SK-N-SH treated with all-trans-retinoic acid at 6 μM for 48 hours (cell line): Measurements from ENCODE around the gene DOCK4.

Source experiments
- ATAC-seq: fragments of 200-7000 bp; cut with Tn5 transposase; 3 replicates; pipeline ENCODE4 v1.9.1; 2020; ENCODE audit warnings: mild to moderate bottlenecking, moderate library complexity
- BACH2 ChIP-seq: fragments of 250-450 bp; sonication (Bioruptor Pico); IDR thresholded peaks from 2 replicates; pipeline ENCODE4 v1.9.0; 2021; ENCODE audit warnings: mild to moderate bottlenecking, borderline replicate concordance
- CSDC2 ChIP-seq: fragments of 250-450 bp; sonication (Bioruptor Pico); IDR thresholded peaks from 2 replicates; pipeline ENCODE4 v1.5.0; 2020; ENCODE audit warnings: mild to moderate bottlenecking, moderate library complexity
- ESRRG ChIP-seq: fragments of 250-450 bp; sonication (Bioruptor Pico); IDR thresholded peaks from 2 replicates; pipeline ENCODE4 v1.6.1; 2021; ENCODE audit warnings: mild to moderate bottlenecking
- GLIS3 ChIP-seq: fragments of 250-450 bp; sonication (Bioruptor Pico); IDR thresholded peaks from 2 replicates; pipeline ENCODE4 v1.5.0; 2020; ENCODE audit warnings: mild to moderate bottlenecking, moderate library complexity
- ISL1 ChIP-seq: fragments of 250-450 bp; sonication (Bioruptor Pico); IDR thresholded peaks from 2 replicates; pipeline ENCODE4 v2.1.2; 2022; ENCODE audit warnings: mild to moderate bottlenecking, moderate library complexity
- PATZ1 ChIP-seq: fragments of 250-450 bp; sonication (Bioruptor Pico); IDR thresholded peaks from 2 replicates; pipeline ENCODE4 v1.8.0; 2020; ENCODE audit warnings: mild to moderate bottlenecking, moderate library complexity, borderline replicate concordance
- POU6F1 ChIP-seq: fragments of 250-450 bp; sonication (Bioruptor Pico); IDR thresholded peaks from 2 replicates; pipeline ENCODE4 v1.8.0; 2021; ENCODE audit warnings: low read depth, mild to moderate bottlenecking, moderate library complexity, borderline replicate concordance
- PPARA ChIP-seq: fragments of 250-450 bp; sonication (Bioruptor Pico); IDR thresholded peaks from 2 replicates; pipeline ENCODE4 v1.5.0; 2020; ENCODE audit warnings: mild to moderate bottlenecking, borderline replicate concordance
- RARB ChIP-seq: fragments of 250-450 bp; sonication (Bioruptor Pico); IDR thresholded peaks from 2 replicates; pipeline ENCODE4 v1.8.0; 2021; ENCODE audit warnings: mild to moderate bottlenecking, moderate library complexity
- SNAI2 ChIP-seq: fragments of 250-450 bp; sonication (Bioruptor Pico); IDR thresholded peaks from 2 replicates; pipeline ENCODE4 v1.5.0; 2020; ENCODE audit warnings: mild to moderate bottlenecking, moderate library complexity
- TCF4 ChIP-seq: fragments of 250-450 bp; sonication (Bioruptor Pico); IDR thresholded peaks from 2 replicates; pipeline ENCODE4 v1.8.0; 2021; ENCODE audit warnings: mild to moderate bottlenecking, moderate library complexity, borderline replicate concordance
- TOX ChIP-seq: fragments of 250-450 bp; sonication (Bioruptor Pico); IDR thresholded peaks from 2 replicates; pipeline ENCODE4 v1.8.0; 2021; ENCODE audit warnings: mild to moderate bottlenecking, moderate library complexity, borderline replicate concordance
- TSHZ2 ChIP-seq: fragments of 250-450 bp; sonication (Bioruptor Pico); IDR thresholded peaks from 2 replicates; pipeline ENCODE4 v1.5.0; 2020; ENCODE audit warnings: mild to moderate bottlenecking, moderate library complexity
- ZC3H10 ChIP-seq: fragments of 250-450 bp; sonication (Bioruptor Pico); IDR thresholded peaks from 2 replicates; pipeline ENCODE4 v1.5.1; 2021; ENCODE audit warnings: mild to moderate bottlenecking, moderate library complexity
- ZFP3 ChIP-seq: fragments of 250-450 bp; sonication (Bioruptor Pico); IDR thresholded peaks from 2 replicates; pipeline ENCODE4 v1.5.0; 2020; ENCODE audit warnings: mild to moderate bottlenecking, moderate library complexity
- ZFP30 ChIP-seq: fragments of 450-650 bp; formaldehyde crosslinking; IDR thresholded peaks from 2 replicates; pipeline ENCODE4 v1.5.0; 2022; ENCODE audit warnings: mild to moderate bottlenecking, moderate library complexity
- ZNF565 ChIP-seq: fragments of 450-650 bp; formaldehyde crosslinking; conservative IDR thresholded peaks from 2 replicates; pipeline ENCODE4 v1.5.0; 2020; ENCODE audit warnings: low read depth, mild to moderate bottlenecking, moderate library complexity
- TF ChIP-seq, protein P1 (sequence below): fragments of 250-450 bp; sonication (Bioruptor Pico); IDR thresholded peaks from 2 replicates; pipeline ENCODE4 v1.5.1; 2021; ENCODE audit warnings: mild to moderate bottlenecking, moderate library complexity

Gene DOCK4

DNA sequence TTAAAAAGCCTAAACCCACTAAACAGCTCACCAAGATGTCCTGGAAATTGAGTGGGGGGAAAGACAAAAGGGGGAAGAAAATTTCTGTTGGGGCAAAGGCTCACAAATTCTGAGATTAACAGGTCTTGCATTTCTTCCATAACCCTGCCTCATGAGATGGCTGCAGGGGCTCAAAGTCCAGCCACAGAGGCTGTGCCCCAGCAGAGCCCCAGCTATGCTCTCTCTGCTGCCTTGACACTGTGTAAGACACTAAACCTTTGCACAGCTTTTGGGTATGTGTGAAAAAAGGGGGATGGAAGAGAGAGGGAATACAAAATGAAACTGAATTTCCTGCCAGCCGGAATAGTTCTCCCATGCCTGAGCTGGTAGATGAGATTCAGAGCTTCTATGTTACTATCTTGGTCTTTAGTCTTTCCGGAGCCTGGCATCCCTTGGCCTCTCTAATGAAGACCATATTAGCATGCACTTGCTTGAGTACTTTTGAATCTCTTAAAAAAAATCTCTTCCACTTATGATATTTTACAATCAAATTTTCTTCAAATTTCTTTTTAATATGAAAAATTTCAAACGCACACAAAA is 403.9 kb downstream of the DOCK4 start (continued):
- TF ChIP-seq PATZ1 (CRISPR knock-in tag) (no peak), GLIS3 (CRISPR knock-in tag) (no peak), TCF4 (no peak), POU6F1 (CRISPR knock-in tag) (no peak)

GRCh38 chr7:111801277-111801676 is 404.9 kb downstream of the DOCK4 start:
- TF ChIP-seq TOX (CRISPR knock-in tag) = no peak
- no peak for TF ChIP-seq BACH2 (CRISPR knock-in tag)
- TF ChIP-seq, protein P1, sequence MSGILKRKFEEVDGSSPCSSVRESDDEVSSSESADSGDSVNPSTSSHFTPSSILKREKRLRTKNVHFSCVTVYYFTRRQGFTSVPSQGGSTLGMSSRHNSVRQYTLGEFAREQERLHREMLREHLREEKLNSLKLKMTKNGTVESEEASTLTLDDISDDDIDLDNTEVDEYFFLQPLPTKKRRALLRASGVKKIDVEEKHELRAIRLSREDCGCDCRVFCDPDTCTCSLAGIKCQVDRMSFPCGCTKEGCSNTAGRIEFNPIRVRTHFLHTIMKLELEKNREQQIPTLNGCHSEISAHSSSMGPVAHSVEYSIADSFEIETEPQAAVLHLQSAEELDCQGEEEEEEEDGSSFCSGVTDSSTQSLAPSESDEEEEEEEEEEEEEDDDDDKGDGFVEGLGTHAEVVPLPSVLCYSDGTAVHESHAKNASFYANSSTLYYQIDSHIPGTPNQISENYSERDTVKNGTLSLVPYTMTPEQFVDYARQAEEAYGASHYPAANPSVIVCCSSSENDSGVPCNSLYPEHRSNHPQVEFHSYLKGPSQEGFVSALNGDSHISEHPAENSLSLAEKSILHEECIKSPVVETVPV (CRISPR knock-in tag) = no peak
- TF ChIP-seq ZFP30 (CRISPR knock-in tag) = no peak
- no peak for TF ChIP-seq ESRRG
- no peak for ATAC-seq

GRCh38 chr7:111796671-111797070 is 409.5 kb downstream of the DOCK4 start:
- TF ChIP-seq BACH2 (CRISPR knock-in tag) = no peak
- TF ChIP-seq RARB (CRISPR knock-in tag) = no peak
- no peak for TF ChIP-seq SNAI2 (CRISPR knock-in tag)
- no peak for TF ChIP-seq POU6F1 (CRISPR knock-in tag)
- TF ChIP-seq TCF4 = no peak
- no peak for ATAC-seq

GRCh38 chr7:111789870-111790269 is 416.3 kb downstream of the DOCK4 start:
- TF ChIP-seq TCF4 (no peak), ISL1 (CRISPR knock-in tag) (peak; percentile 74)

DNA sequence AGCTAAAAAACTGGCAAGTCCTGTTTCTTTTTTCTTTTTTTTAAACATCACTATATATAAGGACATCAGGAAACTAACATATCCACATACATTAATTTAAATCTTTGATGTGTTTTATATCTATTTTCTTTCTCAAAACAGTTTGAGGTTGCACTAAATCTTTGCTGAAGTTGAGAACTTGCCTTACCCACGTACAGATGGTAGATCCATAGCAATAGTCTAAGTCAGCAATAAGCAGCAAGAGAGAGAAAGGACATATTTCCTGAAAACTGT is 417.2 kb downstream of the DOCK4 start:
- TF ChIP-seq ZC3H10 = no peak
- no peak for TF ChIP-seq RARB (CRISPR knock-in tag)
- no peak for TF ChIP-seq PPARA (CRISPR knock-in tag)
- TF ChIP-seq SNAI2 (CRISPR knock-in tag) = no peak
- TF ChIP-seq ZFP30 (CRISPR knock-in tag) = no peak
- no peak for TF ChIP-seq POU6F1 (CRISPR knock-in tag)
- TF ChIP-seq TSHZ2 (CRISPR knock-in tag) = no peak
- no peak for TF ChIP-seq CSDC2 (CRISPR knock-in tag)
- no peak for TF ChIP-seq ZFP3
- TF ChIP-seq ZNF565 = no peak
- ATAC-seq = no peak

More at GRCh38 chr7:111789870-111790269, 416.3 kb downstream of the DOCK4 start:
- ATAC-seq = peak; percentile 79
